Liver (tissue), 9 donors: ENCODE measurements around the gene CTSF. TPM values are rescaled to one million over a fixed set of nuclear protein-coding genes. Genes with fewer than 3 reads are reported as not detected.
A peak's percentile ranks its signal among the peaks of the same experiment; 100 is the strongest.

Source experiments
- DNase-seq: peaks from one replicate; pipeline ENCODE4 v3.0.0-alpha.2; 2017; ENCODE audit warnings: low spot score
- H3K27ac ChIP-seq, 2 donors: one replicate each; pipeline ENCODE4 v1.7.0; 2013; ENCODE audit warnings: inconsistent platforms in 2 of 2, low read length in 2 of 2, control low read depth in 1 of 2, low read depth in 1 of 2, mild to moderate bottlenecking in 1 of 2
- H3K27me3 ChIP-seq, 4 donors: one replicate each; pipeline versions ENCODE4 v1.6.1 to v1.7.0; 2013; ENCODE audit warnings: low read length in 3 of 4, inconsistent platforms in 1 of 4, mild to moderate bottlenecking in 1 of 4, moderate library complexity in 1 of 4; ENCODE audit not compliant: control insufficient read depth in 4 of 4, insufficient read depth in 4 of 4
- H3K36me3 ChIP-seq, 4 donors: one replicate each; pipeline versions ENCODE4 v1.6.1 to v1.7.0; 2013; ENCODE audit warnings: low read length in 3 of 4, mild to moderate bottlenecking in 3 of 4, low read depth in 1 of 4, moderate library complexity in 1 of 4; ENCODE audit not compliant: control insufficient read depth in 4 of 4, insufficient read depth in 3 of 4
- H3K4me1 ChIP-seq, 4 donors: one replicate each; pipeline versions ENCODE4 v1.6.1 to v1.7.0; 2013; ENCODE audit warnings: low read length in 3 of 4, mild to moderate bottlenecking in 3 of 4, moderate library complexity in 1 of 4; ENCODE audit not compliant: control insufficient read depth in 4 of 4, insufficient read depth in 4 of 4
- H3K4me3 ChIP-seq, 3 donors: one replicate each; pipeline versions ENCODE4 v1.6.1 to v1.7.0; 2013; ENCODE audit warnings: low read length in 3 of 3, control low read depth in 1 of 3, low read depth in 1 of 3, mild to moderate bottlenecking in 1 of 3
- H3K9ac ChIP-seq, 2 donors: one replicate each; pipeline ENCODE4 v1.7.0; 2013; ENCODE audit warnings: low read length in 2 of 2, mild to moderate bottlenecking in 2 of 2, moderate library complexity in 2 of 2, control low read depth in 1 of 2, low read depth in 1 of 2
- H3K9me3 ChIP-seq, 4 donors: one replicate each; pipeline versions ENCODE4 v1.6.1 to v1.7.0; 2013; ENCODE audit warnings: low read length in 3 of 4; ENCODE audit not compliant: control insufficient read depth in 4 of 4
- ATF3 ChIP-seq: IDR thresholded peaks from 2 replicates; pipeline ENCODE4 v1.6.1; 2016; ENCODE audit warnings: antibody characterized with exemption
- CTCF ChIP-seq: fragments of 150-350 bp; IDR thresholded peaks from 2 replicates; pipeline ENCODE4 v1.5.1; 2017; ENCODE audit warnings: improper control_type of control experiment, low read depth, low read length; ENCODE audit not compliant: missing input control
- EGR1 ChIP-seq, 2 donors: IDR thresholded peaks; 2 replicates each; pipeline ENCODE4 v1.6.1; 2016 to 2018; ENCODE audit warnings: antibody characterized with exemption in 2 of 2, low read depth in 2 of 2
- GABPA ChIP-seq, 2 donors: IDR thresholded peaks in 1 of 2; conservative IDR thresholded peaks in 1 of 2; 2 replicates each; pipeline ENCODE4 v1.6.1; 2016; ENCODE audit warnings: antibody characterized with exemption in 2 of 2, mild to moderate bottlenecking in 1 of 2, moderate library complexity in 1 of 2
- HNF4A ChIP-seq, 2 donors: conservative IDR thresholded peaks; 2 replicates each; pipeline ENCODE4 v1.6.1; 2016; ENCODE audit warnings: antibody characterized with exemption in 2 of 2, mild to moderate bottlenecking in 2 of 2
- HNF4G ChIP-seq: IDR thresholded peaks from 2 replicates; pipeline ENCODE4 v1.6.1; 2016; ENCODE audit warnings: antibody characterized with exemption
- JUND ChIP-seq, 2 donors: IDR thresholded peaks; 2 replicates each; pipeline ENCODE4 v1.6.1; 2016; ENCODE audit warnings: antibody characterized with exemption in 2 of 2
- NR2F2 ChIP-seq: IDR thresholded peaks from 2 replicates; pipeline ENCODE4 v1.6.1; 2016; ENCODE audit warnings: antibody characterized with exemption
- RAD21 ChIP-seq, 2 donors: IDR thresholded peaks; 2 replicates each; pipeline ENCODE4 v1.6.1; 2016; ENCODE audit warnings: antibody characterized with exemption in 2 of 2, mild to moderate bottlenecking in 2 of 2
- RXRA ChIP-seq, 2 donors: IDR thresholded peaks; 2 replicates each; pipeline ENCODE4 v1.6.1; 2017 to 2018; ENCODE audit warnings: antibody characterized with exemption in 2 of 2, mild to moderate bottlenecking in 1 of 2
- SP1 ChIP-seq: IDR thresholded peaks from 2 replicates; pipeline ENCODE4 v1.6.1; 2018; ENCODE audit warnings: antibody characterized with exemption, mild to moderate bottlenecking
- YY1 ChIP-seq: IDR thresholded peaks from 2 replicates; pipeline ENCODE4 v1.6.1; 2016; ENCODE audit warnings: antibody characterized with exemption, mild to moderate bottlenecking
- ZBTB33 ChIP-seq: IDR thresholded peaks from 2 replicates; pipeline ENCODE4 v1.6.1; 2016; ENCODE audit warnings: antibody characterized with exemption
- WGBS: extraction: QIAGEN DNeasy Blood & Tissue Kit; methylation state at CpG from one replicate; pipeline ENCODE4 v1.1.7; 2013; 5-methylcytosine and 5-hydroxymethylcytosine counted together
- polyA plus RNA-seq, 2 donors: library from polyadenylated mRNA; stranded (reverse) in 1 of 2; unstranded in 1 of 2; fragments of 200-250 nt in 1 of 2; fragments of >200 nt in 1 of 2; fragmentation: Nextera tagmentation in 1 of 2; extraction: Ambion mirVana in 1 of 2; gene quantifications; one replicate each; pipeline versions ENCODE4 v1.2.1 to v1.2.3, GENCODE V29; 2013 to 2015
- total RNA-seq, 2 donors: library from RNA; depleted of rRNA; stranded (reverse); fragments of >200 nt; gene quantifications; one replicate each; pipeline ENCODE4 v1.2.3, GENCODE V29; 2014
- TF ChIP-seq, protein P1 (sequence below): IDR thresholded peaks from 2 replicates; pipeline ENCODE4 v1.6.1; 2016; ENCODE audit warnings: antibody characterized with exemption, mild to moderate bottlenecking
- TF ChIP-seq, protein P2 (sequence below): IDR thresholded peaks from 2 replicates; pipeline ENCODE4 v1.6.1; 2016; ENCODE audit warnings: antibody characterized with exemption
- donor health status: healthy.
- donor health status: healthy.
- donor health status: healthy.
- donor health status: healthy.
- donor health status: healthy.

The CTSF gene
- total and polyA plus RNA-seq, 4 donors = 8.5 to 31.9 (median 24.0) TPM

GRCh38 chr11:66604155-66604554, 35.7 kb upstream of the CTSF start:
- H3K36me3 ChIP-seq = peaks cover 3 to 14% (median 8%) of the 10 kb centered on the region in 4 donors
- no peaks in the 10 kb centered on the region for H3K9me3 ChIP-seq
- DNase-seq = peak; percentile 73
- peak overlapping the region in 1 of 2 donors; percentile 53 for H3K27ac ChIP-seq
- no peak overlapping the region for H3K4me3 ChIP-seq
- 36% methylated on average over 5 of the region's 5 CpGs for WGBS
- H3K27me3 ChIP-seq = no peaks in the 10 kb centered on the region
- no peak overlapping the region for H3K9ac ChIP-seq
- peaks cover 18 to 72% (median 58%) of the 10 kb centered on the region in 4 donors for H3K4me1 ChIP-seq
- TF ChIP-seq HNF4A (conservative IDR thresholded peaks at IDR 0.05) (peak; percentile 11 to 37), RXRA (IDR thresholded peaks at IDR 0.05) (peak in 1 of 2 donors; percentile 9)
- TF ChIP-seq, protein P1, sequence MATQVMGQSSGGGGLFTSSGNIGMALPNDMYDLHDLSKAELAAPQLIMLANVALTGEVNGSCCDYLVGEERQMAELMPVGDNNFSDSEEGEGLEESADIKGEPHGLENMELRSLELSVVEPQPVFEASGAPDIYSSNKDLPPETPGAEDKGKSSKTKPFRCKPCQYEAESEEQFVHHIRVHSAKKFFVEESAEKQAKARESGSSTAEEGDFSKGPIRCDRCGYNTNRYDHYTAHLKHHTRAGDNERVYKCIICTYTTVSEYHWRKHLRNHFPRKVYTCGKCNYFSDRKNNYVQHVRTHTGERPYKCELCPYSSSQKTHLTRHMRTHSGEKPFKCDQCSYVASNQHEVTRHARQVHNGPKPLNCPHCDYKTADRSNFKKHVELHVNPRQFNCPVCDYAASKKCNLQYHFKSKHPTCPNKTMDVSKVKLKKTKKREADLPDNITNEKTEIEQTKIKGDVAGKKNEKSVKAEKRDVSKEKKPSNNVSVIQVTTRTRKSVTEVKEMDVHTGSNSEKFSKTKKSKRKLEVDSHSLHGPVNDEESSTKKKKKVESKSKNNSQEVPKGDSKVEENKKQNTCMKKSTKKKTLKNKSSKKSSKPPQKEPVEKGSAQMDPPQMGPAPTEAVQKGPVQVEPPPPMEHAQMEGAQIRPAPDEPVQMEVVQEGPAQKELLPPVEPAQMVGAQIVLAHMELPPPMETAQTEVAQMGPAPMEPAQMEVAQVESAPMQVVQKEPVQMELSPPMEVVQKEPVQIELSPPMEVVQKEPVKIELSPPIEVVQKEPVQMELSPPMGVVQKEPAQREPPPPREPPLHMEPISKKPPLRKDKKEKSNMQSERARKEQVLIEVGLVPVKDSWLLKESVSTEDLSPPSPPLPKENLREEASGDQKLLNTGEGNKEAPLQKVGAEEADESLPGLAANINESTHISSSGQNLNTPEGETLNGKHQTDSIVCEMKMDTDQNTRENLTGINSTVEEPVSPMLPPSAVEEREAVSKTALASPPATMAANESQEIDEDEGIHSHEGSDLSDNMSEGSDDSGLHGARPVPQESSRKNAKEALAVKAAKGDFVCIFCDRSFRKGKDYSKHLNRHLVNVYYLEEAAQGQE = no peak

GRCh38 chr11:66603072-66603471, 34.7 kb upstream of the CTSF start:
- Histone ChIP-seq H3K9me3 (no peaks in the 10 kb centered on the region), H3K36me3 (peaks cover 3 to 14% (median 8%) of the 10 kb centered on the region in 4 donors), H3K9ac (no peak overlapping the region), H3K27ac (peak overlapping the region in 1 of 2 donors; percentile 8), H3K4me1 (peaks cover 20 to 75% (median 56%) of the 10 kb centered on the region in 4 donors), H3K4me3 (no peak overlapping the region), H3K27me3 (no peaks in the 10 kb centered on the region)
- DNase-seq = no peak
- no peak for TF ChIP-seq HNF4A (conservative IDR thresholded peaks at IDR 0.05)
- TF ChIP-seq, protein P2, sequence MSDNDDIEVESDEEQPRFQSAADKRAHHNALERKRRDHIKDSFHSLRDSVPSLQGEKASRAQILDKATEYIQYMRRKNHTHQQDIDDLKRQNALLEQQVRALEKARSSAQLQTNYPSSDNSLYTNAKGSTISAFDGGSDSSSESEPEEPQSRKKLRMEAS = no peak
- no peak for TF ChIP-seq JUND (IDR thresholded peaks at IDR 0.05)
- no peak for TF ChIP-seq ZBTB33
- no peak for TF ChIP-seq GABPA (IDR thresholded peaks at IDR 0.05 in 1 of 2, conservative IDR thresholded peaks at IDR 0.05 in 1 of 2)
- no peak for TF ChIP-seq ATF3
- no peak for TF ChIP-seq HNF4G
- TF ChIP-seq, protein P1 = no peak
- no peak for TF ChIP-seq NR2F2
- TF ChIP-seq RAD21 (IDR thresholded peaks at IDR 0.05) = no peak
- TF ChIP-seq SP1 = no peak
- TF ChIP-seq YY1 = no peak
- TF ChIP-seq RXRA (IDR thresholded peaks at IDR 0.05) = no peak
- no peak for TF ChIP-seq EGR1 (IDR thresholded peaks at IDR 0.05; ENCODE audit: low read depth in 2 of 2)
- TF ChIP-seq CTCF = no peak
- WGBS = 86% methylated on average over 6 of the region's 6 CpGs
